GM19023 (cell line): ENCODE results near the gene MREG.
A peak's percentile ranks its signal among the peaks of the same experiment; 100 is the strongest.
"Not testable (repeated sequence)": the region's sequence is repeated elsewhere in the genome, so short reads cannot be mapped to it uniquely, and the experiment has no call there.

Source experiments
- ATAC-seq: cut with Tn5 transposase; IDR thresholded peaks from one replicate; pipeline ENCODE4 v1.9.1; 2021; ENCODE audit warnings: mild to moderate bottlenecking, moderate library complexity; ENCODE audit not compliant: unreplicated experiment

The MREG gene

DNA sequence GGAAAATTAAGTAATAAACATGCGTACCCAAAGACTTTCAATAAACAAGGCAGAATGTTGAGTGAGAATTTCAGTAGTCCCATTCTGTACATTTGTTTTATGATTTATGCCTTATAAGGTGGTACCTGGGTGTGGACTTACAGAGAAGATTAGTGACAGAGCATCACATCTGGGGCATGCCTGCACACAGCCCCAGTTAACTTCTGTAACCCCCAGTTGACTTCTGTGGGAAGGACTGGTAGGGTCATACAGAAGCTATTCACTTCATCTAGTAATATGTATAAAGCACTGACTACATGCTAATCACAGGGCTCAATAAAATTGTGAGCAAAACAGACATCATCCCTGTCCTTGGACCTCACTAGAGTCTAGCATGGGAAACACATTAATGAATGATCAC lies 16.1 kb downstream of the MREG start:
- ATAC-seq, result no peak

- no peak for ATAC-seq
These were observed 18.4 kb downstream of the MREG start for GRCh38 chr2:215994911-215995310.

- ATAC-seq, result not testable (repeated sequence)
These were observed 24.7 kb downstream of the MREG start for GRCh38 chr2:215988556-215989207.

DNA sequence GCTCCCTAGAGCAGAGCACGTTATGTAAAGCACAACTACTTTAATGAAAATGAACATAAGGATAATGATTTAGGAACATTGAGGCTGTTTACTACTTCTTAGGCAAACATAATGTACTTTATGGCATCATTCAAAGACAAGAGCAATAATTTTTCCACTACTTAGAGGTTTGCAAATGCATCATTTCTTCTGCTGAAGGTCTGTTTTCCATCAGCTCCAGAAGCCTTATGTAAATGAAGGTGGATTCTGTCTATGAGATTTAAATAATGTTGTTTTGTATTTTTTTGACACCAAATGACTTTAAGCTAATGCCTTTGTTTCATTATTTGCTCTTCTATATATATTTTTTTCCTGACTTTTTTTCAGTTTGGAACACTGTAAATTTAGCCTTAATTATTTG lies 28.1 kb downstream of the MREG start:
- no peak for ATAC-seq

- ATAC-seq, result no peak
These were observed 28.7 kb downstream of the MREG start for GRCh38 chr2:215984661-215985060.

DNA sequence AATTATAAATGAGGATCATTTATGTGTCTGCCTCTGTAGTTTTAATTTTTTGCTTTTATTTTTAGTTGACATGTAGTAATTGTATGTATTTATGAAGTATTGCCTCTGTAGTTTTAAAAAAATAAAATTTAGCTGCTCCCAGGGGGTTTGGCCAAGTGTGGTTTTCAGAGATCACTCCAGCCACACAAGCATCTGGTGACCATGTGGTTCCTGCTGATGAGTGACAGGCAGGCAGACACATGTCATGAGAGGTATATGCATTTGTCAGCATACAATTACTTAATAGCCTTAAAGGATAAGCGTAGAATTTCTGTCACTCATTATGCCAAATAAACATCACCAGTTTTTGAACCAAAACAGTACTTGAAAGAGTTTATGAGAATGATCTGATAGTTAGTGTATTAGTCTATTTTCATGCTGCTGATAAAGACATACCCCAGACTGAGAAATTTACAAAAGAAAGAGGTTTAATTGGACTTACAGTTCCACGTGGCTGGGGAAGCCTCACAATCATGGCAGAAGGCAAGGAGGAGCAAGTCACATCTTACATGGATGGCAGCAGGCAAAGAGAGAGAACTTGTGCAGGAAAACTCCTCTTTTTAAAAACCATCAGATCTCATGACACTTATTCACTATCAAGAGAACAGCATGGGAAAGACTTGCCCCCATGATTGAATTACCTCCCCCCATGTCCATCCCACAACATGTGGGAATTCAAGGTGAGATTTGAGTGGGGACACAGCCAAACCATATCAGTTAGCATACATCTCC lies 29.6 kb downstream of the MREG start:
- peak; percentile 54 for ATAC-seq

- ATAC-seq, result peak; percentile 71
These were observed 30.9 kb downstream of the MREG start for GRCh38 chr2:215982465-215982875.

GRCh38 chr2:215981115-215981514 lies 32.2 kb downstream of the MREG start:
- ATAC-seq, result no peak

DNA sequence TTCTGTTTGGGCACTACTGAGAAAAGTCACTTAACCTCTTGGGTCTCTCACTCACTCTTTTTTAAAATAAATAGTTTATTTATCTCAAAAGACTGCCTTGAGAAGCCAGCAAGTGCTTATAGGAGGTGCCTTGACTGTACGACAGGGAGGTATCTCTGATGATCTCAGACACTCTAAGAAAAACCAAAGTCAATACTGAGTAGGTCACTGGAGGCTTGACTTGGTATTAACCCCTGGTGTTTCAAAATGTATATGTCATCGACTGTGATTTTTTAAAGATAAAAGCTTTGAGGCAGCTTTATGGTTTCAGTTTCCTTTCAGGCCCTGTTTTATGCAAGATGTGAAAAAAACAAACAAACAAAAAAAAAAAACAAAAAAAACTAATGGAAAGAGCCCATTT lies 33.7 kb downstream of the MREG start:
- peak; percentile 35 for ATAC-seq

- ATAC-seq, result no peak
These were observed 38.5 kb downstream of the MREG start for GRCh38 chr2:215974700-215975429.

DNA sequence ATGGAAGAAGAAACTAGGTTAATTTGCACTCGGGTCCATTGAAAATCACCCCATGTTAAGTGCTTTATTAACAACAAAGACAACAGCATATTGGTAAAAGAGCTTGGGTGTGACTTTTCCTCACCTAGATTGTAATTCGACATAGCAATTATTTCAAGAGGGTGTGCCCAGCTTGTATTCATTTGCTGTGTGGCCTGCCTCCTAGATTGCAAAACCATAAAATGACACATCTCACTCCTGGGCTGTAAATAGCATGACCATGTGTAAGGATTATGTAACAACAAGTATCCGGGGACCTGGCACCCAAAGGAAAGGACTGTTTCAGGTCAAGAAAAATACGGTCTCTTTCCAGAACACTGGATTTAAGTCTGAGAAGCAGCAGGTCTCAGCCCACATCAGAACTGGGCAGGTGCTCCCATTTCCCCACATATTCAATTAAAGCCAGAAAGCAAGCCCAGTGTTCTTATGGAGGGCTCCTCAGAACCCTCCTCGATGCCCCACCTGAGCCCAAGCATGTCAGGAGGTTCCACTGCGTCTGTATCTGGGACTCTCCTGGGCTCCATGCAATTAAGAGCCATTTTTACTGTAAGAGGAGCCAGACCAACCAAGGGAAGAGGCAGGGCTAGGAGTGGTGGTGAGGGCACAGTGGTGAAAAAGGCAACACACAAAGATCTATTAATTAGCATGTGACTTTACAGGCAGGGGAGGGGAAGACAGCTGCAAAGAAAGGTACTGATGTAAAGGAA lies 39.2 kb downstream of the MREG start:
- ATAC-seq, result no peak

GRCh38 chr2:215973145-215973792 lies 40.1 kb downstream of the MREG start:
- ATAC-seq, result no peak

DNA sequence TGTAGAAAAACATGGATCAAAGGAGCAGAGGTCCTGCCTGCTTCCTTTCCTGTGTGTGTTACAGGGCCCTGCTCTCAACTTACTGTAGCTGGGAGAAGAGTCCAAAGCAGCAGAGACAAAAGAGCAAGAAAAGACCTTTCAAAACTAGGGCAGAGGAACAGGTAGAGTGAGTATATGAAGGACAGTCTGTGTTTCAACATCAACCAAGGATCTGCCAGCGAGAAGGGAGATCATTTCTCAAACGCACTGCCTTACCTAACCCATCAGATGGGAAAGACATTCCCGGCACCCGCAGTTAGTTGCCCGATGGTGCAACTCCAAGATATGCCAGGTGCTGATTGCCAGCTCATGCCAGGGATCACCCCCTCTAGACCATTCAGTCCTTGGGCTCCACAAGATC lies 41.7 kb downstream of the MREG start:
- no peak for ATAC-seq

DNA sequence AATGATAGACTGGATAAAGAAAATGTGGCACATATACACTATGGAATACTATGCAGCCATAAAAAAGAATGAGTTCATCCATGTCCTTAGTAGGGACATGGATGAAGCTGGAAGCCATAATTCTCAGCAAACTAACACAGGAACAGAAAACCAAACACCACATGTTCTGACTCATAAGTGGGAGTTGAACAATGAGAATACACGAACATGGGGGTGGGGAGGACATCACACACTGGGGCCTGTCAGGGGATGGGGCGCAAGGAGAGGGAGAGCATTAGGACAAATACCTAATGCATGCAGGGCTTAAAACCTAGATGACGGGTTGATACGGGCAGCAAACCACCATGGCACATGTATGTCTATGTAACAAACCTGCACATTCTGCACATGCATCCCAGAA lies 42.5 kb downstream of the MREG start:
- ATAC-seq, result not testable (repeated sequence)

- ATAC-seq, result no peak
These were observed 42.9 kb downstream of the MREG start for GRCh38 chr2:215970425-215970824.

GRCh38 chr2:215969131-215969841 lies 44.1 kb downstream of the MREG start:
- no peak for ATAC-seq

DNA sequence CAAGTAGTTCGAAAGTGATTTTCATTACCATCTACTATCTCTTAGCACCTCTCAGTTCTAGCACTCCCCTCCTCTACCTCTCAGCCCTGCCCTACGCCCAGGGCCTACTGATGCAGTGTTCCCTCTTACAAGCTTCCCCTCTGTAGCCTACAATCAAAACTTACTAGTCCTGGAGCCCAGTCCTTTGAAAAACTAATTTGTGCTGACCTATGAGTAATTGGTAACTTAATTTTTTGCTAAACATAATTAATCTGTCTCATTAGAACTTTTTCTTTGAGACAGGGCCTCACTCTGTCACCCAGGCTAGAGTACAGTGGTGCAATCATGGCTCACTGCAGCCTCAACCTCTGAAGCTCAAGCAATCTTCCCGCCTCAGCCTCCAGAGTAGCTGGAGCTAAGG lies 44.9 kb downstream of the MREG start:
- peak; percentile 30 for ATAC-seq

DNA sequence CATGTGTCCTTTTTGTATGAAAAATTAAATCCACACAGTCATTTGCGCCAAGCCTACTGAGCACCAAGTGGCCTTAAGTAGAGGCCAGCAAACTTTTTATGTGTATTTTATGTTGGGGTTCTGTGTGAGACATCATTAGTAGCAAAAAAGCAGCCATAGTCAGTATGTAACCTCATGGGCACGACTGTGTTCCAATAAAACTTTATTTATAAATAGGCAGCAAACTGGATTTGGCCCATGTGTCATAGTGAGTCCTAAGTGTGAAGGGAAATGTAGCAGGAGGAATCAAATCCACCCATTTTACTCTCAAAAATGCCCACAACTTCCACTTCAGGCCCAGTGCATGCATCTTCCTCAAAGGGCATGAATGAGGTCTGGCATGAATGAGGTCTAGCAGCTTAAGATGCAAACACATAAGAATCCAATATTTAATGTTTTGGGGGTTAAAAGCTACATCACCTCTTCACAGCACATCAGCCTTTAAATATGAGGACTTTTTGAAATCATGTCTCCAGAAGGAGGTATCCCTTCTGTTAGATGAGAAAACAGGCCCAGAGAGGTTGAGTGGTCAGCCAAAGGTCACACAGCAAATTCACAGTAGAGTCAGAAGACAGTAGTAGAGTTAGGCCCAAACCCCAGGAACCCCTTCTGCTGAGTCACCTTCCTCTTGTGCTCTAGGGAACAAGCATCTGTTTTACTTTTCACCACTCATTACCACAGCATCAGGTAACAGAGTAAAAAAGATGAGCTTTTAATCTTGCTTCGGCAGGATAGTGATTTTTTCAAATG lies 45.6 kb downstream of the MREG start:
- peak; percentile 48 for ATAC-seq

- no peak for ATAC-seq
These were observed 46.4 kb downstream of the MREG start for GRCh38 chr2:215966951-215967350.
